Stimulated activated CD8-positive, alpha-beta memory T cell treated with anti-CD3 and anti-CD28 coated beads, Interleukin-7, amount 100 ng/mL, for 4 hours (primary cell): Measurements from ENCODE around the gene HDAC4.

Experiments
- DNase-seq, 2 donors: peaks; one replicate each; pipeline ENCODE4 v3.0.0-alpha.2; 2020; ENCODE audit warnings: low read depth in 2 of 2

The HDAC4 gene

GRCh38 chr2:239296020-239296932 is 104.5 kb downstream of the HDAC4 start:
- DNase-seq = no peak

- DNase-seq = no peak
Observed at GRCh38 chr2:239295377-239296019, 105.3 kb downstream of the HDAC4 start.

GRCh38 chr2:239294571-239295054 is 106.2 kb downstream of the HDAC4 start:
- DNase-seq = no peak

- peak in 1 of 2 donors; percentile 40 for DNase-seq
Observed at GRCh38 chr2:239293775-239294430, 106.9 kb downstream of the HDAC4 start.

- DNase-seq = no peak
Observed at GRCh38 chr2:239292959-239293774, 107.7 kb downstream of the HDAC4 start.

GRCh38 chr2:239292531-239292930 is 108.3 kb downstream of the HDAC4 start:
- no peak for DNase-seq

GRCh38 chr2:239291475-239292350 is 109.1 kb downstream of the HDAC4 start:
- no peak for DNase-seq

GRCh38 chr2:239290618-239291474 is 110.0 kb downstream of the HDAC4 start:
- DNase-seq = no peak

- DNase-seq = no peak
Observed at GRCh38 chr2:239289545-239289944, 111.3 kb downstream of the HDAC4 start.

- DNase-seq = no peak
Observed at GRCh38 chr2:239288951-239289511, 111.8 kb downstream of the HDAC4 start.

GRCh38 chr2:239288237-239288636 is 112.6 kb downstream of the HDAC4 start:
- no peak for DNase-seq

GRCh38 chr2:239287461-239287860 is 113.4 kb downstream of the HDAC4 start:
- no peak for DNase-seq

GRCh38 chr2:239286901-239287300 is 113.9 kb downstream of the HDAC4 start:
- no peak for DNase-seq

- no peak for DNase-seq
Observed at GRCh38 chr2:239285932-239286230, 114.9 kb downstream of the HDAC4 start.

GRCh38 chr2:239285071-239285931 is 115.5 kb downstream of the HDAC4 start:
- no peak for DNase-seq

GRCh38 chr2:239283961-239284795 is 116.6 kb downstream of the HDAC4 start:
- DNase-seq = no peak

- no peak for DNase-seq
Observed at GRCh38 chr2:239283288-239283945, 117.4 kb downstream of the HDAC4 start.
